DMS114 treated with DMSO at 0.1 percent for 48 hours (cell line): ENCODE measurements around the gene CAPN5.
"Not testable (repeated sequence)": the region's sequence is repeated elsewhere in the genome, so short reads cannot be mapped to it uniquely, and the experiment has no call there.

Experiments used
- DNase-seq: peaks from one replicate; lab custom pipeline; 2025; ENCODE audit not compliant: unreplicated experiment; lab: John Stamatoyannopoulos, UW

CAPN5 gene

GRCh38 chr11:77066229-77067042 is at the start of gene CAPN5:
TSS of gene CAPN5 (plus strand) at chr11:77066971. CDS start at chr11:77084887, 17,916 bp downstream.
- DNase-seq = peak; percentile 63

GRCh38 chr11:77018396-77018924 is 48.3 kb upstream of the CAPN5 start:
- DNase-seq = not testable (repeated sequence)

GRCh38 chr11:77019976-77020595 is 46.7 kb upstream of the CAPN5 start:
- no peak for DNase-seq

- no peak for DNase-seq
These were observed 46.0 kb upstream of the CAPN5 start for GRCh38 chr11:77020734-77021133.

GRCh38 chr11:77024745-77025144 is 42.0 kb upstream of the CAPN5 start:
- no peak for DNase-seq

GRCh38 chr11:77026221-77026620 is 40.5 kb upstream of the CAPN5 start:
- no peak for DNase-seq

- no peak for DNase-seq
These were observed 40.0 kb upstream of the CAPN5 start for GRCh38 chr11:77026743-77027142.

GRCh38 chr11:77027275-77027674 is 39.5 kb upstream of the CAPN5 start:
- no peak for DNase-seq

GRCh38 chr11:77029829-77030228 is 36.9 kb upstream of the CAPN5 start:
- DNase-seq = no peak

GRCh38 chr11:77030834-77031414 is 35.8 kb upstream of the CAPN5 start:
- DNase-seq = no peak

GRCh38 chr11:77031599-77031998 is 35.2 kb upstream of the CAPN5 start:
- DNase-seq = no peak

GRCh38 chr11:77035039-77035438 is 31.7 kb upstream of the CAPN5 start:
- DNase-seq = no peak

- DNase-seq = no peak
These were observed 31.2 kb upstream of the CAPN5 start for GRCh38 chr11:77035580-77035979.

GRCh38 chr11:77036398-77036797 is 30.4 kb upstream of the CAPN5 start:
- no peak for DNase-seq

- no peak for DNase-seq
These were observed 29.7 kb upstream of the CAPN5 start for GRCh38 chr11:77037057-77037456.

- no peak for DNase-seq
These were observed 28.5 kb upstream of the CAPN5 start for GRCh38 chr11:77038029-77038824.

- DNase-seq = no peak
These were observed 27.9 kb upstream of the CAPN5 start for GRCh38 chr11:77038825-77039326.

GRCh38 chr11:77039491-77040400 is 27.0 kb upstream of the CAPN5 start:
- no peak for DNase-seq

GRCh38 chr11:77040401-77040777 is 26.4 kb upstream of the CAPN5 start:
- DNase-seq = no peak

- no peak for DNase-seq
These were observed 25.9 kb upstream of the CAPN5 start for GRCh38 chr11:77040889-77041288.
